OCI-LY3 (cell line): ENCODE measurements around the gene ZNF593OS.

Experiments used
- H2AFZ ChIP-seq: fragments of 200-600, 300-600 bp; shearing (Covaris generic); 2 replicates; pipeline ENCODE4 v1.6.0; 2014; ENCODE audit warnings: antibody characterized with exemption, low read depth, low read length
- H3K27ac ChIP-seq: fragments of 200-600, 300-600 bp; sonication (generic); 2 replicates; pipeline ENCODE4 v1.5.1; 2014; ENCODE audit warnings: mild to moderate bottlenecking, low read length, moderate library complexity, mixed read lengths
- H3K27me3 ChIP-seq: fragments of 200-600, 300-600 bp; sonication (generic); 2 replicates; pipeline ENCODE4 v1.6.1; 2014; ENCODE audit warnings: low read depth, low read length, mixed read lengths
- H3K36me3 ChIP-seq: fragments of 200-600, 300-600 bp; sonication (generic); replicated peaks from 2 replicates; pipeline ENCODE3; 2014; ENCODE audit warnings: low read depth, low read length, mixed read lengths
- H3K4me1 ChIP-seq: fragments of 300-600, 200-600 bp; sonication (generic); 2 replicates; pipeline ENCODE4 v1.6.1; 2014; ENCODE audit warnings: low read length, mixed read lengths
- H3K4me2 ChIP-seq: fragments of 200-600, 300-600 bp; sonication (generic); 2 replicates; pipeline ENCODE4 v1.6.1; 2014; ENCODE audit warnings: low read length, mixed read lengths
- H3K4me3 ChIP-seq: fragments of 300-600, 200-600 bp; sonication (generic); 2 replicates; pipeline ENCODE4 v1.5.1; 2014; ENCODE audit warnings: antibody characterized with exemption, mild to moderate bottlenecking, low read length, moderate library complexity
- H3K79me2 ChIP-seq: fragments of 300-600, 200-600 bp; shearing (Covaris generic); 2 replicates; pipeline ENCODE4 v1.6.1; 2014; ENCODE audit warnings: mild to moderate bottlenecking, low read length, mixed read lengths
- H3K9ac ChIP-seq: fragments of 300-600, 200-600 bp; shearing (Covaris generic); 2 replicates; pipeline ENCODE4 v1.6.0; 2014; ENCODE audit warnings: mild to moderate bottlenecking, low read length, moderate library complexity
- H3K9me3 ChIP-seq: fragments of 200-600, 300-600 bp; shearing (Covaris generic); 2 replicates; pipeline ENCODE4 v1.6.1; 2014; ENCODE audit warnings: low read length, mixed read lengths; ENCODE audit not compliant: insufficient read depth
- H4K20me1 ChIP-seq: fragments of 200-600, 300-600 bp; sonication (generic); 2 replicates; pipeline ENCODE4 v1.6.1; 2016; ENCODE audit warnings: low read length, mixed read lengths; ENCODE audit not compliant: insufficient read depth
- CTCF ChIP-seq: fragments of 200-600, 300-600 bp; sonication (generic); IDR thresholded peaks from 2 replicates; pipeline ENCODE4 v1.5.1; 2014; ENCODE audit warnings: antibody characterized with exemption, low read length, low read depth
- EZH2phosphoT487 ChIP-seq: fragments of 200-600 bp; shearing (Covaris generic); IDR thresholded peaks from 2 replicates; pipeline ENCODE4 v1.6.1; 2018; ENCODE audit warnings: antibody characterized with exemption, mixed run types, low read depth

Gene ZNF593OS

GRCh38 chr1:26189331-26189730, 17.7 kb upstream of the ZNF593OS start:
- H3K4me2 ChIP-seq = no peak overlapping the region
- no peaks in the 10 kb centered on the region for H3K36me3 ChIP-seq
- H4K20me1 ChIP-seq = no peaks in the 10 kb centered on the region
- TF ChIP-seq EZH2phosphoT487 = no peak
- TF ChIP-seq CTCF = no peak
- H3K27me3 ChIP-seq = no peaks in the 10 kb centered on the region
- H3K4me1 ChIP-seq = no peaks in the 10 kb centered on the region
- H3K9ac ChIP-seq = no peak overlapping the region
- no peaks in the 10 kb centered on the region for H3K79me2 ChIP-seq
- H3K27ac ChIP-seq = no peak overlapping the region
- H3K4me3 ChIP-seq = no peak overlapping the region
- H2AFZ ChIP-seq = no peak overlapping the region
- no peaks in the 10 kb centered on the region for H3K9me3 ChIP-seq

GRCh38 chr1:26188477-26188876, 16.8 kb upstream of the ZNF593OS start:
- Histone ChIP-seq H3K9ac (no peak overlapping the region), H3K36me3 (no peaks in the 10 kb centered on the region), H2AFZ (no peak overlapping the region), H3K4me3 (no peak overlapping the region), H3K9me3 (no peaks in the 10 kb centered on the region), H3K27me3 (no peaks in the 10 kb centered on the region), H3K27ac (no peak overlapping the region), H3K79me2 (no peaks in the 10 kb centered on the region), H3K4me2 (no peak overlapping the region), H3K4me1 (no peaks in the 10 kb centered on the region), H4K20me1 (no peaks in the 10 kb centered on the region)
- TF ChIP-seq CTCF (no peak), EZH2phosphoT487 (no peak)

GRCh38 chr1:26187882-26188281, 16.2 kb upstream of the ZNF593OS start:
- no peak overlapping the region for H3K4me2 ChIP-seq
- no peak overlapping the region for H3K9ac ChIP-seq
- TF ChIP-seq EZH2phosphoT487 (no peak), CTCF (no peak)
- H2AFZ ChIP-seq = no peak overlapping the region
- no peaks in the 10 kb centered on the region for H3K36me3 ChIP-seq
- H3K79me2 ChIP-seq = no peaks in the 10 kb centered on the region
- H3K9me3 ChIP-seq = no peaks in the 10 kb centered on the region
- H3K27me3 ChIP-seq = no peaks in the 10 kb centered on the region
- H4K20me1 ChIP-seq = no peaks in the 10 kb centered on the region
- no peaks in the 10 kb centered on the region for H3K4me1 ChIP-seq
- H3K4me3 ChIP-seq = no peak overlapping the region
- H3K27ac ChIP-seq = no peak overlapping the region

GRCh38 chr1:26184883-26185282, 13.3 kb upstream of the ZNF593OS start:
- no peaks in the 10 kb centered on the region for H3K79me2 ChIP-seq
- TF ChIP-seq EZH2phosphoT487 = no peak
- TF ChIP-seq CTCF = no peak
- H3K27ac ChIP-seq = no peak overlapping the region
- H3K27me3 ChIP-seq = no peaks in the 10 kb centered on the region
- H3K9me3 ChIP-seq = no peaks in the 10 kb centered on the region
- no peaks in the 10 kb centered on the region for H3K4me1 ChIP-seq
- no peaks in the 10 kb centered on the region for H3K36me3 ChIP-seq
- no peak overlapping the region for H3K4me3 ChIP-seq
- no peak overlapping the region for H3K9ac ChIP-seq
- no peak overlapping the region for H2AFZ ChIP-seq
- H3K4me2 ChIP-seq = no peak overlapping the region
- no peaks in the 10 kb centered on the region for H4K20me1 ChIP-seq
